GM21515 (cell line): ENCODE data around the gene SYT15.
"Not testable (repeated sequence)": the region's sequence is repeated elsewhere in the genome, so short reads cannot be mapped to it uniquely, and the experiment has no call there.

ENCODE experiments used
- ATAC-seq: cut with Tn5 transposase; IDR thresholded peaks from one replicate; pipeline ENCODE4 v1.9.1; 2021; ENCODE audit not compliant: unreplicated experiment

The SYT15 gene

DNA sequence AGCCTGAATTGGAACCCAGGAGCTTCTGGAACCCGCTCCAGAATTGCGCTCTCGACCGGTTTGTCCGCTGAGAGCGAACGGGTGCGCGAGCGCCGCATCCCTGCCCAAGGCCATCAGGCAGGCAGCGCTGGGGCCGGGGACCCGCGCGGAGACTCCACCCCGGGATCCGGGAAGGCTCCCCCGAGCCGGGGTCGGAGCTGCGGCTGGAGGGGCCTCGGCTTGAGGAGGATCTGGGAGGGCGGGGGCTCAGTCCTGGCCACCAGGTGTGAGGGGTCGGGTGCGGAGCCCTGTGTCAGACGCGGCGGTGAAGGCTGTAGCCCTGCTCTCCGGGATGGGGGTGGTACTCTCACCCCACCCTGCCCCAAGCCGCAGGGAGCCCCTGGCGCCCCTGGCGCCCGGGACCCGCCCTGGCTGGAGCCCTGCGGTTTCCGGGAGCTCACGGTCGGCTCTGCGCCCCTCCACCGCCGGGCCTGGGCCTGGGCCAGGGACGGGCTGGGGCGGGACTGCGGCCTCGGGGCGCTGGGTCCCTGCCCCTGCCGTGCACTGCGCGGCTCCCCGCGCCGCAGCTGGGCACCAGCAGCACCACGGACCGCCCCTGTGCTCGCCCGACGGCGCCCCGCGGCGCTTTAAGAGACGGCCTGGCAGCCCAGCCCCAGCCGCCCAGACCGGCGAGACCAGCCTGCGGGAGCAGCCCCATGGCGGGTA is at the start of gene SYT15:
SYT15 (plus strand) TSS at position 655 of the 705 bp plus-strand sequence; CDS start at position 696, 41 bp downstream.
- ATAC-seq, result not testable (repeated sequence)

- ATAC-seq, result not testable (repeated sequence)
Observed at GRCh38 chr10:46529742-46530141, 49.2 kb upstream of the SYT15 start.

DNA sequence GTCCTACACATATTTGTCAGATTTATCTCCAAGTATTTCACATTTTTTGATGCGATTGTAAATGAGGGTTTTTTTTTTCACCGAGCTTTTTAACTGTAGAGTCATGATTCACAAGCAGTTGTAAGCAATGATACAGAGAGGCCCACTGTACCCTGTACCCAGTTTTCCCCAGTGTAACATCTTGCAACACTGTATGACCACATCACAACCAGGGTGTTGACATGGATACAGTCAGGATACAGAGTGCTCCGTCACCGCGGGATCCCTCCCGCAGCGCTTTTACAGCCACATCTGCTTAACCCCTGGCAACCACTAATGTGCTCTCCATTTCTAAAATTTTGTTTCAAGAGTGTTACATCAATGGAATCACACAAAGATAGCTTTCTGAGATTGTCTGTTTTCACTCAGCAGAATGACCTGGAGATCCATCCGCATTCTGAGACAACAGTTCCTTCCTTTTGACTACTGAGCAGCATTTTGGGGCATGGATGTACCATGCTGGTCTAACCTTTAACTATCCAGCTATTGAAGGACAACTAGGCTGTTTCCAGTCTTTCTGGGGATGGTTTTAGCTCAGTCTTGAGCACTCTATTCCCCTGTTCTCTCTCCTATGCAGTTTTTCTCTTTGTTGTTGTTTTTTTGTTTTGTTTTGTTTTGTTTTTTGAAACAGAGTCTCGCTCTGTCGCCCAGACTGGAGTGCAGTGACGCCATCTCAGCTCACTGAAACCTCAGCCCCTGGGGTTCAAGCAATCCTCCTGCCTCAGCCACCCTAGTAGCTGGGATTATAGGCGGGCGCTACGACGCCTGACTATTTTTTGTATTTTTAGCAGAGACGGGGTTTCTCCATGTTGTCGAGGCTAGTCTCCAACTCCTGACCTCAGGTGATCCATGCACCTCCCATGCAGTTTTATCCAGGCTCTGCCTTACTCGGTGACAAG is 48.4 kb upstream of the SYT15 start:
- ATAC-seq, result no peak

GRCh38 chr10:46532256-46532655 is 46.7 kb upstream of the SYT15 start:
- not testable (repeated sequence) for ATAC-seq

DNA sequence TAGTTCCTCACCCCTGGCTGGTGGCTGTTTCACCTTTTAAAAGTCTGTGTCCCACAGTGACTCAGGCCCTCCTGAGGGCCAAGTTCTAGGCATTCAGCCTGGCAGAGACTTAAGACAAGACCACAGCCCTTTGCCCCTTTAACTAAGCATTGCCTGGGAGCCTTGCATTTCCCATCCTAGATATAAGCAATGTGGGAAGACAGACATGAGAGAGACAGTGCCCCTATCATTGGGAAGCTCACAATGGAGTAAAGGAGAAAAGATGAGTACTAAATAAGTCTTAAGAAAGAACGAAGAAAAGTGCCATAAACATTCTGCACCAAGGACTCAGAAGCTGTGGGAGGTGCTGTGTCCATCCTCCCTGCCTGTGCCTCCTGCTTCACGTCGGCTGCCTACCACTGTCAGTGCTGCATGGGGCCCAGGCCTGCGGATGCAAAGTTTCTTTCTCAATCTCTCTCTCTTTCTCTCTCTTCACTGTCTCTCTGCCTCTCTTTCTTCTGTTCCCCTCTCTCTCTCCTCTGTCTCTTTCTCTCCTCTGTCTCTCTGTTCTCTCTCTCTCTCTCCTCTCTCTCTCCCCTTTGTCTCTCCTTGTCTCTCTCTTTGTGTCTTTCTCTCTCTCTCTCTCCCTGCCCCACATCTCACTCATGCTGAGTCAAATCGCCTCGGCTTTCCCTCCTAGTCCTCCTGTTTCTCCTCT is 44.0 kb upstream of the SYT15 start:
- no peak for ATAC-seq

GRCh38 chr10:46536171-46536570 is 42.8 kb upstream of the SYT15 start:
- ATAC-seq, result no peak

DNA sequence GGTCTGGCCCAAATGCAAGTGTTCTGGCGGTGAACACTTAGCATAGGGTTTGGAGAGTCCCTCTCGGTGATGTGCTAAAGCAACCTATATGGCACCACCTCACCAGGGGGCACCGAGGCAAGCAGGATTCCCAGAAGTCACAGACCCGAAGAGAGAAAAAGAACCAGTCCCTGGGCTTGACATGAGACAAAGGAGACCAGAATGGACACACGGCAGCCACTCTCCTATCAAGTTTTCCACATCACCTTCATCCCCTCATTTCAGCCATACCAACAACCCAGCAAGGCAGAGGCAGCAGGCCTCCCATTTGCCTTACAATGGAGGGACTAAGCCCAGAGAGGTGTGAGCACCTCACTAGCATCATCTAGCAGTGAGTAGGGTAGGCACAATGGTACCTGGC is 42.1 kb upstream of the SYT15 start:
- no peak for ATAC-seq

GRCh38 chr10:46537309-46537708 is 41.6 kb upstream of the SYT15 start:
- no peak for ATAC-seq

DNA sequence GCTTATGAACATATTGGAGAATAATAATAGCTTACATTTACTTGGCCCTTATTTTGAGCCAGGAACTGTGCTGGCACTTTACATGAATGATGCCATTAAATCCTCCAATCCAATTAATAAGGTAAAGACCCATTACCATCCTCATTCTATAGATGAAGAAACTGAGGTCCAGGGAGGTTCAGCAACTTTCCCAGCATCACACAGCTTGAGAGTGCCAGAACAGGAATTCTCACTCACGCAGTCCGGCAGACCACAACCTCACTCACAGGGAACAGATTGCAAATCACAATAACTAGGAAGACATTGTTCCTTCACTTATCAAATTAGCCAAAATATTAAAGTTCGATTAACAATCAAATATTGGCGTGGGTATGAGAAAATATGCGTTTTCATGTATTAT is 40.8 kb upstream of the SYT15 start:
- no peak for ATAC-seq

GRCh38 chr10:46538717-46539426 is 40.1 kb upstream of the SYT15 start:
- no peak for ATAC-seq

DNA sequence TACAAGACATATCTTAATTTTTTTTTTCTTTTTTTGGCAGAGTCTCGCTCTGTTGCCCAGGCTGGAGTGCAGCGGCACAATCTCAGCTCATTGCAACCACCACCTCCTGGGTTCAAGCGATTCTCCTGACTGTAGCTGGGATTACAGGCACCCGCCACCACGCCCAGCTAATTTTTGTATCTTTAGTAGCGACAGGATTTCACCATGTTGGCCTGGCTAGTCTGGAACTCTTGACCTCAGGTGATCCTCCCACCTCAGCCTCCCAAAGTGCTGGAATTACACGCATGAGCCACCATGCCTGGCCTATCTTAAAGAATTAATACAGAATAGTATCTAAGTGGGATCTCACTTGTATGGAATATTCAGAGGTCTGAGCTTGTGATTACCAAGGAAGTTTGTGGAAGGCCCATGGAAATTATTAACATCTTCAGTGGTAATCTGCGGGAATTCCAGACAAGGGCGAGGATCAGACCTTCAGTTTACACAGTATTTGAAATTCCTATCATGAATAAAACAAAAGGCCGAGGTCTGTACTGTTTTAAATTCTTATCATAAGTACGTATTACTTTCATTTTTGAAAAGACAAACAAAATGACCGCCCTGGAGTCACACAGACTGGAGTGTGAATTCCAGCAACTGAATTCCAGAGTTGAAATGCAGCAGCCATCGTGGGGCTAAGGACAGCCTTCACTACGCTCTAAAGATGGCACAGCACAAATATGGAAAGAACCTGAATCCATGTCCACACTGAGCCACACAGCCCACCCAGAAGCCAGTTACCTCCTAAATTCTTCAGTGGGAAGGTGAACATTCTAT is 39.1 kb upstream of the SYT15 start:
- no peak for ATAC-seq

GRCh38 chr10:46540412-46541016 is 38.4 kb upstream of the SYT15 start:
- ATAC-seq, result no peak

GRCh38 chr10:46541017-46541661 is 37.8 kb upstream of the SYT15 start:
- no peak for ATAC-seq

DNA sequence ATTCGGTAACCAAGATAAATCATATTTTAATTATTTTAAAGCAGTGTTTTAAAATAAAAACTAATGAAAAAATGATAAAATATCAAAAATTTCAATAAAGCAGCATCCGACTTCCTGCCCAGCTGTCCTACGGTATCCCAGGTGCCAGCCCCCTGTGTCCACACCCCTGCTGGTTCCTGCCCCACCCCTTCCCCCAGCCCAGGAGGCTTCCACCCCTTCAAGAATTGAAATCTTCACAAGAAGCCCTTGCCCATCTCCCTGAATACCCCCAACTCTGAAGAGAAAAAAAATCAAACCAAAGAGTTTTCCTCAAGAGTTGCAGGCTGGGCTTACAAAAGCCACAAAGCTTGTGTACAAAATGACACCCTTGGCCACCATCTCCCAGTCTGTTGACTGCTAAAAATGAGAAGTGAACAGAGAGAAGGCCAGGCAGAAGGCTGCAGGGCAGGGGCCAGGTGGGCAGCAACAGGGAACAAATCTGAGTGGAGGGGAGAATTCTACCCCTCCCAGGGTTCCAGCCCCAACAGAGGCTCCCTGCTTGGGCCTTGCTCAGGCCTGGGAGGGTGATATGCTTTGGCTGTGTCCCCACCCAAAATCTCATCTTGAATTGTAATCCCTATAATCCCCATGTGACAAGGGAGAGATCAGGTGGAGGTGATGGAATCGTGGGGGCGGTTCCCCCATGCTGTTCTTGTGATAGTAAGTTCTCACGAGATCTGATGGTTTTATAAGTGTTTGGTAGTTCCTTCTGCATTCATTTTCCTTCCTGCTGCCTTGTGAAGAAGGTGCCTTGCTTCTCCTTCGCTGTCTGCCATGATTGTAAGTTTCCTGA is 37.0 kb upstream of the SYT15 start:
- ATAC-seq, result no peak

GRCh38 chr10:46542567-46543465 is 36.1 kb upstream of the SYT15 start:
- no peak for ATAC-seq

- no peak for ATAC-seq
Observed at GRCh38 chr10:46543466-46544377, 35.2 kb upstream of the SYT15 start.
